Pons (tissue), 1 donor: ENCODE measurements around the gene MBNL1.
A peak's percentile ranks its signal among the peaks of the same experiment; 100 is the strongest.

Source experiments
- DNase-seq: peaks from one replicate; pipeline ENCODE4 v3.0.0-alpha.2; 2016; ENCODE audit warnings: low spot score

The MBNL1 gene

GRCh38 chr3:152298393-152299248 is 29.9 kb downstream of the MBNL1 start:
- DNase-seq: peak; percentile 92

- no peak for DNase-seq
Observed at GRCh38 chr3:152299249-152299976, 30.7 kb downstream of the MBNL1 start.

DNA sequence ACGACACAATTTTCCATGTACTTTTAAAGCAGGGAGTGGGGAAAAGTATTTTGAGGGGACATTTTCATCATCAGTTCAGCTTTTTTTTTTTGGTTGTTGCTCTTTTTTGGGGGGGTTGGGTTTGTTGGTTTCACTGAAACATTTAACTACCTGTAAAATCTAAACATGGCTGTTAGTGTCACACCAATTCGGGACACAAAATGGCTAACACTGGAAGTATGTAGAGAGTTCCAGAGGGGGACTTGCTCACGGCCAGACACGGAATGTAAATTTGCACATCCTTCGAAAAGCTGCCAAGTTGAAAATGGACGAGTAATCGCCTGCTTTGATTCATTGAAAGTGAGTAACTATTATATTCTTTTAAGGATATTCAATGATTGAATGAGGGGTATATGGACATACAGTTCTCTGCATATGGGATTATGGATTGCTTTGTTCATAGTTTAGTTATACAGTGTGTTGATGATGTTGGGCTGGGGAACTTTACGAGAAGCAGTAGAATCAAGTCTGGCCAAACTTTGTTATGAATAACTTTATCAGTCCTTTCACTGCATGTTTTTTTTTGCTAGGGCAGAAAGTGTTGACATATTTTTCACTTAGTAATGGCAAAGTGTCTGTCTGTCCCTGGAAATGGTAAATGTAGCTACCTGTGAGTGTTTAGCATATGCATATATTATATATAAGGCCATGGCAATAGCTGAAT is 31.5 kb downstream of the MBNL1 start:
- no peak for DNase-seq

GRCh38 chr3:152301745-152302181 is 33.0 kb downstream of the MBNL1 start:
- DNase-seq: no peak

GRCh38 chr3:152302521-152303021 is 33.8 kb downstream of the MBNL1 start:
- no peak for DNase-seq

- no peak for DNase-seq
Observed at GRCh38 chr3:152304160-152304559, 35.4 kb downstream of the MBNL1 start.

DNA sequence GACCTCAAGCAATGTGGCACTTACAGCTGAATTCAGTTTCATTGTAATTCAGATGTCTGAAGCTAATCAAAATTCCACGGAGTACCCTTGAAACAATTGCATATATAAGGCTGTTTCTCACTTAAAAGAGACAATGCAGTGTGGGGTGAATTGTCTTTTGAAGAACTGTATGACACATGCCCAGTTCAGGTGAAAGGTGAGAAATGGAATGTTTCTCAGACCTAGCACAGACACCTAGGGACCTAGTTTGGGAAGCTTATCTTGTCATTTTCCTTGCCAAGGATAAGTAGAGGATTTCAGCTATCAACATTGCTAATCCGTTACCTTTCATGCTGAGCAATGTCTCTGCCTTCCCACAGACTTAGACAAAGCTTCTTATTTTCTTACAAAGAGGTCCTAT is 36.3 kb downstream of the MBNL1 start:
- DNase-seq: no peak

GRCh38 chr3:152307829-152308474 is 39.2 kb downstream of the MBNL1 start:
- no peak for DNase-seq

DNA sequence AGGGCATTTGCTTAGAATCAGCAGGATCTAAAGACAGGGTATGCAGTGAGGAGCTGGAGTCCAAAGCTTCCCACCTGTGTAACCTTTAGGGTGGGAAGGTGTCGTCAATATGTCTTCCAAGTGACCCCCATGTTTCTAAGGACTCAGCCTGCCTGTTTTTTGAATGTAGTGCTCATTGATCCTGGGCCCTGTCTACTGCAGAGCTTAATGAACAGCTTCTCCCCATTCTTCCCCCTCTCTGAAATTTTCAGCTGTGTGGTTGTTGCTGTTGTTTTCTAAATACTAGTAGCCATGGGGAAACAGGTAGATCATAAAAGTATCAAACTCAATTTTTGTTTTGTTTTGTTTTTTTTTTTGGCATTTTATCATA is 39.7 kb downstream of the MBNL1 start:
- no peak for DNase-seq

DNA sequence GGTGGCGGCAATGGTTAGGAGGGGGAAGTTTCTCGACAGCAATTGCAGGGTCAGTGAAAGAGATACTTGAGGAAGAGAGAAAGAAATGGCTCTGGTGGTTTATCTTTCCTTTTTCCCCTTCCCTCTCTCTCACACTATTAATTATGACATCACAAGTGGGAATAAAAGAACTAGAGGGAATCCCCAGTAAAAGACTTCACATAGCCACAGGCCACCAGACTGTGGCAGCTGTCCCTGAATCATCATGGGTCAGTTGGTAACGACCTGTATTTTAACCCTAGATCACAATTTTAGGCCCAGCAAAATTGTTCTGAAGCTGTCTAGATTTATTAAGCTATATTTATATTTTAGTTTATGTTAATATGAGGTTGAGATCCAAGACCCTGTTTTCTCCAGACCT is 40.3 kb downstream of the MBNL1 start:
- no peak for DNase-seq

GRCh38 chr3:152309535-152310307 is 41.0 kb downstream of the MBNL1 start:
- no peak for DNase-seq

GRCh38 chr3:152313430-152313829 is 44.7 kb downstream of the MBNL1 start:
- DNase-seq: no peak

DNA sequence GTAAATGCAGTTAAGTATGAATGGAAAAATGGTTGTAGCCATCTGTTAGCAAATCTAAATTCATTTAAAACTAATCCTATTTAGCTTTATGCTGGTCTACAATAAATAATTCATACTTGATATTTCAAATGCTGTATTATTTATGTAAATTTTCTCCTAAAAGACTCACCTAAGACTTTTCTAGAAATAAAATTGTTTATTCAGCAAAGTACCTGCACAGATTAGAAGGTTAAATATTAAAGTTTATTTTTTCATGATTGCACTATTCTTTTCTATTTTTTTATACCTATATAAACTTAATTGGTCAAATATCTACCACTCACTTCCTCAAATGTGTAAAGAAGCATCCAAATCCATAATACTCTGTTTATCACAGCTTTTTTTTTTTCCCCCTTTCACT is 45.2 kb downstream of the MBNL1 start:
- no peak for DNase-seq

DNA sequence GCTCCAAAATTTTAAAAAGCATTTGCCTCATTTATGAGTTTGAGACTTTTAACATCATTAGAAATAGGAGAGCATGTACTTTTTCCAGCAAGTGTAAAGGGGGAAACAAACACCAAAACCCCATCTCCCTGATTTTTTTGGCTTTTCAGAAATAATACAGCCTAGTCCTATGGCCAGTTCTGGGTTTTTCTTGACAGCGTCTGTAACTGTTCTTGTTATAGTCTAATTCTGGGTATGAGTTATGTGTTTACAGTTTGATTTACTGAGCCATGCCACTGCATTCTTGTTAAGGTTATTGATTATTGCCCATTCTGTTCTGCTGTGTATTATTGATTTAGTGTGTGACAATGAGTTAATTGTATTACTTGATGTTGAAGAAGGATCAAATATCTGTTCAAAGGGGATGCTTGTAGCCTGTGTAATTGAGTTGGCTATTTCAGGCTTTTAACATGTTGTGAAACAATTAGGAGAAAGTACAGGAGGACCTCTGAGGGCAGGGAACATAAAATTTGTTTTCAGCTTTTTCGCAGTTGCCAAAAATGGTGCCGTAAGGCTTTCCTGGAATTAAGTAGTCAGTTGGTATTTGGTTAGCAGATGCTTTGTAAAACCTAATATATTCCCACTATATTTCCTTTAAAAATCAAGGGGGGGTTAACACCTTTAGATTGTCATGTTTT is 46.1 kb downstream of the MBNL1 start:
- no peak for DNase-seq

GRCh38 chr3:152315623-152316022 is 46.9 kb downstream of the MBNL1 start:
- no peak for DNase-seq

DNA sequence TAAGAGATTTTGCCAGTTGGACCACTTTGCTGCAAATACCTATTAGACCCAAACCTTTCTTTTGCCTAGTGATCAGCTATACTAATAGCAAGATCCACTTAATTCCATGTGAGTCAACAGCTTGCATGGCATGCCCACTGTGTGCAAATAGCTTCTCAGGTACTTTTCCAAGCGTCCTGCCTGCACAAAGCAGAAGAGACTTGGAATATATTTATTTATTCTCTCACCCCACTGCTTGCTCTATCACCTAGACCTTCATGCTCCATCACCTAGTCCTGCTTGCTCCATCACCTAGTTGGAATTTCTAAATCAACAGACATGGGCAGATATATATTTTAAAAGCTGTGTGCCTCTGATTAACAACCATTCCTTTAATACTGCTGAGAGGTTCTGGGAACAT is 47.6 kb downstream of the MBNL1 start:
- no peak for DNase-seq

GRCh38 chr3:152317184-152317583 is 48.5 kb downstream of the MBNL1 start:
- DNase-seq: no peak

DNA sequence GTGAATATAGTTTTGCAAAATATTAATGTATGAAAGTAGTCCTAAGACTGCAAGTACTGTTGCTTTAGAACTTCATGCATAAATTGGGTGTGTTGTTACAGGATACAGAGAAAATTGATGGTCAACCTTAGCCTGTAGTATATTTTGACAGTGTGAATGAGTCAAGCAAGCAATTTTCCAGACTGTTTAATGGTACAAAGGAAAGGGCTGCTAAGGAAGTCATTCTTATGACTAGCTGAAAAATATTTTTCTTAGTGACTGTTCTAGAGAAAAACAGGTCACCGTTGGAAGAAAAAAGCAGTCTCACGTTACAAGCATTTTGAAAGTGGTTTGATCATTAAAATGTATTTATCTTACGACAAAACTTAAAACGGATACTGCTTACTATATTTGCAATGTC is 49.2 kb downstream of the MBNL1 start:
- no peak for DNase-seq

DNA sequence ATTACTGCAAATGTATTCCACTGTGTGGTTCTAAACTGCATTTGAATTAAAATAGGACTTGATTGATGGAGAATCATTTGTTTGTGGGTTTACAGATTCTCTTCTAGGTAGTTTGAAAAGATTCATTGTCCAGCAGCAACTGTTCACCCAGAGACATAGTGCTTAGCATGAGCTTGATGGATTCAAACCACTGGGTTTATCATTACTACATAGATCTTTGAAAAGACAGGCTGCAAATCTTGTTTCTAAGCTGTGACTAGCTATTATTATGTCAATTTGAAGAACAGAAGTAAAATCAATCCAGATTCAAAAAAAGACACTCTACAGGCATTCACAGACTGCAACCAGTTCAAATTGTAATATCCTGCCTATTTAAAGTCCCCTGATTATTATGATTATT is 49.8 kb downstream of the MBNL1 start:
- peak; percentile 65 for DNase-seq

GRCh38 chr3:152319256-152319655 is 50.5 kb downstream of the MBNL1 start:
- no peak for DNase-seq
